A172 (cell line): ENCODE data around the gene SRP68. TPM values are rescaled to one million over a fixed set of nuclear protein-coding genes. Genes with fewer than 3 reads are reported as not detected.

Experiments
- DNase-seq: peaks from one replicate; pipeline ENCODE4 v3.0.0-alpha.2; 2015; ENCODE audit warnings: low spot score
- total RNA-seq: library from RNA; depleted of rRNA; stranded (reverse); fragments of >200 nt; shearing (Covaris generic); gene quantifications from 2 replicates; pipeline ENCODE4 v1.2.3, GENCODE V29; 2014; rRNA removed

SRP68 gene
- total RNA-seq, 1 experiment from 2014 or later: 45.0 TPM

GRCh38 chr17:75998327-75998795 lies 74.0 kb downstream of the SRP68 start:
- no peak for DNase-seq

GRCh38 chr17:75996665-75997590 lies 75.4 kb downstream of the SRP68 start:
- peak; percentile 90 for DNase-seq

GRCh38 chr17:75995385-75995925 lies 76.9 kb downstream of the SRP68 start:
- no peak for DNase-seq

- DNase-seq: no peak
These were observed 77.4 kb downstream of the SRP68 start for GRCh38 chr17:75994802-75995370.

GRCh38 chr17:75991396-75991795 lies 80.9 kb downstream of the SRP68 start:
- no peak for DNase-seq

Other genes starting within 250 kb of the SRP68 start
- gene UNC13D, start 228.1 kb downstream of the SRP68 start, total RNA-seq: 138 and 372 TPM in 2 replicates
- gene WBP2, start 217.2 kb downstream of the SRP68 start, total RNA-seq: 68.5 and 70.0 TPM in 2 replicates
- 159 and 173 TPM in 2 replicates for gene TRIM47, start 193.9 kb downstream of the SRP68 start, total RNA-seq
- 32.7 and 41.4 TPM in 2 replicates for gene TRIM65, start 175.6 kb downstream of the SRP68 start, total RNA-seq
- 55.1 and 58.4 TPM in 2 replicates for gene MRPL38, start 167.6 kb downstream of the SRP68 start, total RNA-seq
- gene FBF1, start 131.5 kb downstream of the SRP68 start, total RNA-seq: 9.9 and 12.5 TPM in 2 replicates
- gene ACOX1, start 93.4 kb downstream of the SRP68 start, total RNA-seq: 47.5 and 48.6 TPM in 2 replicates
- 23.4 and 28.4 TPM in 2 replicates for gene TEN1, start 93.3 kb downstream of the SRP68 start, total RNA-seq
- 5.7 and 7.6 TPM in 2 replicates for gene CDK3, start 71.7 kb downstream of the SRP68 start, total RNA-seq
- not detected in 2 replicates for gene EVPL, start 45.2 kb downstream of the SRP68 start, total RNA-seq
- 0.19 TPM in 1 of 2 replicates, not detected in the other for gene GALR2, start 2.3 kb upstream of the SRP68 start, total RNA-seq
- not detected in 2 replicates for gene ZACN, start 6.7 kb upstream of the SRP68 start, total RNA-seq
- gene EXOC7, start 31.3 kb upstream of the SRP68 start, total RNA-seq: 98.5 and 104 TPM in 2 replicates
- gene FOXJ1, start 68.7 kb upstream of the SRP68 start, total RNA-seq: not detected in 2 replicates
- gene RNF157, start 168.0 kb upstream of the SRP68 start, total RNA-seq: 7.0 and 8.3 TPM in 2 replicates
- gene UBALD2, start 192.8 kb upstream of the SRP68 start, total RNA-seq: 2.7 and 6.5 TPM in 2 replicates
- 2.1 and 2.8 TPM in 2 replicates for gene QRICH2, start 235.8 kb upstream of the SRP68 start, total RNA-seq